Endothelial cell (in vitro differentiated cells): ENCODE results near the gene RAD9A. TPM values are rescaled to one million over a fixed set of nuclear protein-coding genes. Genes with fewer than 3 reads are reported as not detected.
"Not testable (repeated sequence)": the region's sequence is repeated elsewhere in the genome, so short reads cannot be mapped to it uniquely, and the experiment has no call there.

ENCODE experiments used
- DNase-seq: peaks from one replicate; pipeline ENCODE4 v3.0.0; 2021; ENCODE audit warnings: low spot score
- H3K27ac Mint-ChIP-seq: one replicate; pipeline ENCODE4 v1.8.0; 2021; ENCODE audit warnings: mixed read lengths, inconsistent platforms; ENCODE audit not compliant: unreplicated experiment
- H3K27me3 Mint-ChIP-seq: one replicate; pipeline ENCODE4 v1.8.0; 2021; ENCODE audit warnings: mild to moderate bottlenecking, moderate library complexity, mixed read lengths, inconsistent platforms; ENCODE audit not compliant: unreplicated experiment
- H3K36me3 Mint-ChIP-seq: one replicate; pipeline ENCODE4 v1.8.0; 2021; ENCODE audit warnings: mild to moderate bottlenecking, low read depth, mixed read lengths, inconsistent platforms; ENCODE audit not compliant: unreplicated experiment
- H3K4me1 Mint-ChIP-seq: one replicate; pipeline ENCODE4 v1.8.0; 2021; ENCODE audit warnings: mild to moderate bottlenecking, mixed read lengths, inconsistent platforms; ENCODE audit not compliant: unreplicated experiment
- H3K4me3 Mint-ChIP-seq: one replicate; pipeline ENCODE4 v1.8.0; 2021; ENCODE audit warnings: mild to moderate bottlenecking, mixed read lengths, inconsistent platforms; ENCODE audit not compliant: unreplicated experiment
- H3K9me3 Mint-ChIP-seq: one replicate; pipeline ENCODE4 v1.8.0; 2021; ENCODE audit warnings: mixed read lengths, inconsistent platforms; ENCODE audit not compliant: unreplicated experiment
- total RNA-seq: library from RNA; stranded (reverse); fragmentation: NEBNext Ultra II Directional; extraction: Animal tissue kit (Norgen Biotek cat#: 25700); gene quantifications from one replicate; pipeline ENCODE4 v1.2.1, GENCODE V29; 2021; ENCODE audit not compliant: unreplicated experiment
- TF ChIP-seq, protein P1 (sequence below): fragments of 200-600 bp; sonication (generic); IDR thresholded peaks from one replicate; pipeline ENCODE4 v1.5.0; 2021; ENCODE audit warnings: antibody characterized with exemption; ENCODE audit not compliant: unreplicated experiment

Gene RAD9A
- total RNA-seq, 1 donor from 2014 or later = 18.4 TPM

DNA sequence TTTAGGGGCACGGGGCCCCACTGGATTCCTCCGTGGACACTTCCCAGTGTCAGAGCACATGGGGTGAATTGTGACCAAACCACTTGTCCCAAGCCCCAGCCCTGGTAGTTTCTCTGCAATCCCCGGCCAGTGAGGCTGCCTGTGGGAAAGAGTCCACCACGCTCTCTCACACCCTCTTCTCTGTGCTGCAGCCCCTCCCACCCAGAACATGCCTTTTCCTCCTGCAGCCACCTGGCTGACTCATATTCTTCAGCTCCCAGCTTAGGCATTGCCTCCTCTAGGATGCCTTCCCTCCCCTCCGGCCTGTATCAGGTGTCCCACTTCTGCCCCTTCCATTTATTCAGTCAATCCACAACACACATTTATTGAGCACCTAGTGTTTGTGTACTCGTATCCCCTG, 31.1 kb downstream of the RAD9A start:
- Mint-ChIP-seq H3K9me3 (no peaks in the 10 kb centered on the region), H3K4me3 (peak overlapping the region; percentile 52), H3K27ac (no peak overlapping the region), H3K4me1 (no peaks in the 10 kb centered on the region), H3K27me3 (peaks cover 15% of the 10 kb centered on the region), H3K36me3 (no peaks in the 10 kb centered on the region)
- TF ChIP-seq, protein P1, sequence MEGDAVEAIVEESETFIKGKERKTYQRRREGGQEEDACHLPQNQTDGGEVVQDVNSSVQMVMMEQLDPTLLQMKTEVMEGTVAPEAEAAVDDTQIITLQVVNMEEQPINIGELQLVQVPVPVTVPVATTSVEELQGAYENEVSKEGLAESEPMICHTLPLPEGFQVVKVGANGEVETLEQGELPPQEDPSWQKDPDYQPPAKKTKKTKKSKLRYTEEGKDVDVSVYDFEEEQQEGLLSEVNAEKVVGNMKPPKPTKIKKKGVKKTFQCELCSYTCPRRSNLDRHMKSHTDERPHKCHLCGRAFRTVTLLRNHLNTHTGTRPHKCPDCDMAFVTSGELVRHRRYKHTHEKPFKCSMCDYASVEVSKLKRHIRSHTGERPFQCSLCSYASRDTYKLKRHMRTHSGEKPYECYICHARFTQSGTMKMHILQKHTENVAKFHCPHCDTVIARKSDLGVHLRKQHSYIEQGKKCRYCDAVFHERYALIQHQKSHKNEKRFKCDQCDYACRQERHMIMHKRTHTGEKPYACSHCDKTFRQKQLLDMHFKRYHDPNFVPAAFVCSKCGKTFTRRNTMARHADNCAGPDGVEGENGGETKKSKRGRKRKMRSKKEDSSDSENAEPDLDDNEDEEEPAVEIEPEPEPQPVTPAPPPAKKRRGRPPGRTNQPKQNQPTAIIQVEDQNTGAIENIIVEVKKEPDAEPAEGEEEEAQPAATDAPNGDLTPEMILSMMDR = no peak
- DNase-seq = no peak

DNA sequence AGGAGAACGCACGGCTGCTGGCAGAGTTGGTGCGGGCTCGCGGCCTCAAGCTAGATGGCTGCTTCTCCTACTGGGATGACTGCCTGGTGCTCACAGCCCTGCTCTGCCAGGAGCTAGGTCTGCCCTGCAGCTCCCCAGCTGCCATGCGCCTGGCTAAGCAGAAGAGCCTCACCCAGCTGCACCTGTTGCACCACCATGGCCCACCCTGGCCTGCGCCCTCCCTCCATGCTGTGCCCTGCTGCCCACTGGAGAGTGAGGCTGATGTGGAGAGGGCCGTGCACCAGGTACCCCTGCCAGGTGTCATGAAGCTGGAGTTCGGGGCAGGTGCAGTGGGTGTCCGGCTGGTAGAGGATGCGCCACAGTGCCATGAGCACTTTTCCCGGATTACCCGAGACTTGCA, 31.7 kb downstream of the RAD9A start:
- Mint-ChIP-seq H3K27me3 (peaks cover 15% of the 10 kb centered on the region), H3K4me1 (no peaks in the 10 kb centered on the region), H3K36me3 (no peaks in the 10 kb centered on the region), H3K4me3 (no peak overlapping the region), H3K9me3 (no peaks in the 10 kb centered on the region), H3K27ac (no peak overlapping the region)
- DNase-seq = no peak
- TF ChIP-seq, protein P1 = no peak

DNA sequence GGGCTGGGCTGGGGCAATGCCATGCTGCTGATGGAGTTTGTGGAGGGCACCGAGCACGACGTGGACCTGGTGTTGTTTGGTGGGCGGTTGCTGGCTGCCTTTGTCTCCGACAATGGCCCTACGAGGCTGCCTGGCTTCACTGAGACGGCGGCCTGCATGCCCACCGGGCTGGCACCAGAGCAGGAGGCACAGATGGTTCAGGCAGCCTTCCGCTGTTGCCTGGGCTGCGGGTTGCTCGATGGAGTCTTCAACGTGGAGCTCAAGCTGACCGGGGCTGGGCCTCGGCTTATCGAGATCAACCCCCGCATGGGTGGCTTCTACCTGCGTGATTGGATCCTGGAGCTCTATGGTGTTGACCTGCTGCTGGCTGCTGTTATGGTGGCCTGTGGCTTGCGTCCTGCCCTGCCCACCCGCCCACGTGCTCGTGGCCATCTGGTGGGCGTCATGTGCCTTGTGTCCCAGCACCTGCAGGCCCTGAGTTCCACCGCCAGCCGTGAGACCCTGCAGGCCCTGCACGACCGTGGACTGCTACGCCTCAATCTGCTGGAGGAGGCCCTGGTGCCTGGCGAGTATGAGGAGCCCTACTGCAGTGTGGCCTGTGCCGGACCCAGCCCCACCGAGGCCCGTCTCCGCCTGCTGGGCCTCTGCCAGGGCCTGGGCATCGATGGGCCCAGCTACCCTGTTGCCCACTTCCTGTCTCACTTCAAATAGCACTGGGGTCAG, 32.3 kb downstream of the RAD9A start:
- TF ChIP-seq, protein P1 = no peak
- no peak for DNase-seq
- H3K4me1 Mint-ChIP-seq = peaks cover 3% of the 10 kb centered on the region
- peaks cover 17% of the 10 kb centered on the region for H3K27me3 Mint-ChIP-seq
- H3K36me3 Mint-ChIP-seq = no peaks in the 10 kb centered on the region
- H3K9me3 Mint-ChIP-seq = no peaks in the 10 kb centered on the region
- H3K4me3 Mint-ChIP-seq = no peak overlapping the region
- H3K27ac Mint-ChIP-seq = no peak overlapping the region

DNA sequence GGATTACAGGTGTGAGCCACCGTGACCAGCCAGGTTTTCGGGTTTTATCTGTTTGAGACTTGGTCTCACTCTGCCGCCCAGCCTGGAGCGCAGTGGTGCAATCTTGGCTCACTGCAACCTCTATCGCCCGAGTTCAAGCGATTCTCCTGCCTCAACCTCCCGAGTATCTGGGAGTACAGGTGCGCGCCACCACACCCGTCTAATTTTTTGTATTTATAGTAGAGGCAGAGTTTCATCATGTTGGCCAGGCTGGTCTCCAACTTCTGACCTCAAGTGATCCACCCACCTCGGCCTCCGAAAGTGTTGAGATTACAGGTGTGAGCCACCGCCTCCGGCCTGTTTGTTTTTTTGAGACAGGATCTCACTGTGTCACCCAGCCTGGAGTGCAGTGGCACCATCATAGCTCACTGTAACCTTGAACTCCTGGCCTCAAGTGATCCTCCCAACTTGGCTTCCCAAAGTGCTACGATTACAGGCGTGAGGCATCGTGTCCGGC, 35.6 kb downstream of the RAD9A start:
- Mint-ChIP-seq H3K4me3 (peak overlapping the region; percentile 99), H3K27me3 (peaks cover 17% of the 10 kb centered on the region), H3K36me3 (peaks cover 10% of the 10 kb centered on the region), H3K27ac (peak overlapping the region; percentile 42)
- not testable (repeated sequence) for DNase-seq, H3K9me3 Mint-ChIP-seq, H3K4me1 Mint-ChIP-seq

DNA sequence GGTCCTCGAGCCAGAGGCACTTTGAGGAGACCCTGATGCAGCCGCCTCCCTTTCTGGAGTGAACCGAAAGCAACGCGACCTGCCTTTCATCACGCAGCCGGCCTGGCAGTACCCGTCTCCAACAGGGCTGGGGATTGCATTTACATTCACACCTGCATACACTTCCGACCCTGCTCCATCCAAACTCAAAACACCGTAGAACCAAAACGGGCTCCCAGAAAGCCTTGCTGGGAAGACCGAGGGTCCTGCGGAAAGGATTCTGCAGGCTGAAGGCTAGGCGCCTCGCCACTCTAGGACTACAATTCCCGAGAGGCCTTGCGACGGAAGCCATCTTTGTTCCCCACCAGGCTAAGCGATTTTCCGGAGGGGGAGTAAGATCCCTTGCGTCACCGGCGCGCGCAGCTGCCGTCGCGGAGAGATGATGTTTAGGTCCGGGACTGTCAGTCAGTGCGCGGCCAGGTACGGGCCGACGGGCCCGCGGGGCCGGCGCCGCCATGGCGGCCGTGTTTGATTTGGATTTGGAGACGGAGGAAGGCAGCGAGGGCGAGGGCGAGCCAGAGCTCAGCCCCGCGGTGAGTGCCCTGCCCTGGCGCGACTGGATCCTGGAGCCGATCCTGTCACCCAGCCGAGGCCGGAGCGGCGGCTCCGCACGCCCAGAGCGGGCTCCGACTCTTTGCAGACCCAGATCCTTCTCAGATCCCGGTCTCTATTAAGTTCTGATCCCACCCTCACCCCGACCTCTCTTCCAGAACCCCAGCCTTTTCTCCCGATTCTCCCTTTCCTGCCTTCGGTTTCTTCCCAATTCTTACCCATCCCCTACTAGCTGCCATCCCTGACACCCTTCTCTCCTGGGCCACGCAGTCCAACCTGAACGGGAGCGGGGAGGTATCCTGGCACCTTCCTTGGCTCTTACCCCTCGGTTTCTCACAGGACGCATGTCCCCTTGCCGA, 36.5 kb downstream of the RAD9A start, which contains the start of gene RPS6KB2:
RPS6KB2 (plus strand) TSS at position 443 of the 950 bp plus-strand sequence; CDS start at position 495, 52 bp downstream.
- H3K36me3 Mint-ChIP-seq = peaks cover 10% of the 10 kb centered on the region
- peak; percentile 99 for DNase-seq
- H3K9me3 Mint-ChIP-seq = no peaks in the 10 kb centered on the region
- TF ChIP-seq, protein P1 = no peak
- peaks cover 3% of the 10 kb centered on the region for H3K4me1 Mint-ChIP-seq
- peak within 1 kb of the TSS; percentile 75 for H3K27ac Mint-ChIP-seq
- peak within 1 kb of the TSS; percentile 99 for H3K4me3 Mint-ChIP-seq
- H3K27me3 Mint-ChIP-seq = peaks cover 17% of the 10 kb centered on the region
